22Rv1 (cell line): ENCODE measurements around the gene BRD3.

Experiments
- ZFX ChIP-seq: fragments of 450-650 bp; IDR thresholded peaks from 2 replicates; pipeline ENCODE4 v1.6.1; 2017; ENCODE audit warnings: antibody characterized with exemption, borderline replicate concordance
- TF ChIP-seq, protein P1 (sequence below): fragments of 450-650 bp; IDR thresholded peaks from 2 replicates; pipeline ENCODE4 v1.5.1; 2017; ENCODE audit warnings: mild to moderate bottlenecking

DNA sequence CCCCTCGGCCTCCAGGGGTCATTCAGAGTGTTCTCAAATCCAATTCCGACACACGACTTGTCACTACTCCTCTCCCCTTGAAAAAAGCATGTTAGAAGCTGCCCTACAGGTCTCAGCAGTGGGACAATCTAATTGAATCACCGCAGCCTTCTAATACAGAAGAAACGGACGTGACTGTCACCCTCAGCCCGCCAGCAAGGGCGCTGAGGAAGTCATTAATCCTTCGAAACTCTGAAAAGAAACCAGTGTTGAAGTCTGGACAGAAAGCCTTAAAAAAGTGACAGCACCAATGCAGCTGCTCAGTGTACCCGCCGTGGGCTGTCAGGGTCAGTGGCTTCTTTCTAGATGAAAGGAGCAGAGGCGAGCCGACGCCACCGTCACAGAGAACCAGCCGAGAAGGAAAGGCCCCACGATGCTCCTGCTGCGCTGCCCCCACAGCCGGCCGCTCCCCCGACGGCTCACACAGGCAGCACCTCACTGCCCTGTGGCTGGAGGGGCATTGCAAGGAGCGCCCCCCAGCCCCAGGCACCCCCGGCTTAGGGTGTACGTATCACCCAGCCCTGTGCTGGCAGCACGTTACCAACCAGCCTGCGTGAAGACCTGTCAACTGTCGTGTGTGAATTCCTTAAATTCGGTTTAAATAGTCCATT lies 36.9 kb downstream of the BRD3 start:
- TF ChIP-seq, protein P1, sequence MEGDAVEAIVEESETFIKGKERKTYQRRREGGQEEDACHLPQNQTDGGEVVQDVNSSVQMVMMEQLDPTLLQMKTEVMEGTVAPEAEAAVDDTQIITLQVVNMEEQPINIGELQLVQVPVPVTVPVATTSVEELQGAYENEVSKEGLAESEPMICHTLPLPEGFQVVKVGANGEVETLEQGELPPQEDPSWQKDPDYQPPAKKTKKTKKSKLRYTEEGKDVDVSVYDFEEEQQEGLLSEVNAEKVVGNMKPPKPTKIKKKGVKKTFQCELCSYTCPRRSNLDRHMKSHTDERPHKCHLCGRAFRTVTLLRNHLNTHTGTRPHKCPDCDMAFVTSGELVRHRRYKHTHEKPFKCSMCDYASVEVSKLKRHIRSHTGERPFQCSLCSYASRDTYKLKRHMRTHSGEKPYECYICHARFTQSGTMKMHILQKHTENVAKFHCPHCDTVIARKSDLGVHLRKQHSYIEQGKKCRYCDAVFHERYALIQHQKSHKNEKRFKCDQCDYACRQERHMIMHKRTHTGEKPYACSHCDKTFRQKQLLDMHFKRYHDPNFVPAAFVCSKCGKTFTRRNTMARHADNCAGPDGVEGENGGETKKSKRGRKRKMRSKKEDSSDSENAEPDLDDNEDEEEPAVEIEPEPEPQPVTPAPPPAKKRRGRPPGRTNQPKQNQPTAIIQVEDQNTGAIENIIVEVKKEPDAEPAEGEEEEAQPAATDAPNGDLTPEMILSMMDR, result no peak
- TF ChIP-seq ZFX, result no peak
